ES-I3 (cell line): ENCODE results near the gene NDOR1.
A peak's percentile ranks its signal among the peaks of the same experiment; 100 is the strongest.
"Not testable (repeated sequence)": the region's sequence is repeated elsewhere in the genome, so short reads cannot be mapped to it uniquely, and the experiment has no call there.

Source experiments
- H3K36me3 ChIP-seq: 2 replicates; pipeline ENCODE4 v1.6.1; 2013; ENCODE audit warnings: mild to moderate bottlenecking, low read length, control low read depth, moderate library complexity; ENCODE audit not compliant: insufficient read depth
- H3K4me1 ChIP-seq: 2 replicates; pipeline ENCODE4 v1.6.1; 2013; ENCODE audit warnings: mild to moderate bottlenecking, control low read depth, low read length; ENCODE audit not compliant: insufficient read depth
- H3K9ac ChIP-seq: 2 replicates; pipeline ENCODE4 v1.6.1; 2013; ENCODE audit warnings: low read depth, mild to moderate bottlenecking, low read length, moderate library complexity
- H3K9me3 ChIP-seq: 2 replicates; pipeline ENCODE4 v1.6.1; 2013; ENCODE audit warnings: mild to moderate bottlenecking, low read length, moderate library complexity; ENCODE audit not compliant: control insufficient read depth, insufficient read depth

Gene NDOR1

DNA sequence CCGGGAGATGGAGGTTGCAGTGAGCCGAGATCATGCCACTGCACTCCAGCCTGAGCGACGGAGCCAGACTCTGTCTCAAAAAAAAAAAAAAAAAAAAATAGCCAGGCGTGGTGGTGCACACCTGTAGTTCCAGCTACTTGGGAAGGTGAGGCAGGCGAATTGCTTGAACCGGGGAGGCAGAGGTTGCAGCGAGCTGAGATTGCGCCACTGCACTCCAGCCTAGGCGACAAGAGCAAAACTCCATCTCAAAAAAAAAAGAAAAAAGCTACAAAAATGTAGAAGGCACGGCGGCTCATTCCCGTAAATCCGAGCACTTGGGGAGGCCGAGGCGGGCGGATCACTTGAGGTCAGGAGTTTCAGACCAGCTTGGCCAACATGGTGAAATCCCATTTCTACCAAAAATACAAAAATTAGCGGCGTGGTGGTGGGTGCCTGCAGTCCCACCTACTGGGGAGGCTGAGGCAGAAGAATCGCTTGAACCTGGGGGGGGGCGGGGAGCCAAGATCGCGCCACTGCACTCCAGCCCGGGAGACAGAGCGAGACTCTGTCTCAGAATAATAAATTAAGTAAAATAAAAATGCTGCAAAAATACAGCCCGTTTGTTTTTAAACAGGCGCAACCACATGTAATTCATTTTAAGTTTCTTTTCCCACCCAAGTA lies 34.2 kb downstream of the NDOR1 start:
- peak overlapping the region; percentile 94 for H3K9ac ChIP-seq
- H3K4me1 ChIP-seq: peaks cover 26% of the 10 kb centered on the region; the same call in 1 of the 2 replicates
- peaks cover 12% of the 10 kb centered on the region for H3K36me3 ChIP-seq
- H3K9me3 ChIP-seq: not testable (repeated sequence)

DNA sequence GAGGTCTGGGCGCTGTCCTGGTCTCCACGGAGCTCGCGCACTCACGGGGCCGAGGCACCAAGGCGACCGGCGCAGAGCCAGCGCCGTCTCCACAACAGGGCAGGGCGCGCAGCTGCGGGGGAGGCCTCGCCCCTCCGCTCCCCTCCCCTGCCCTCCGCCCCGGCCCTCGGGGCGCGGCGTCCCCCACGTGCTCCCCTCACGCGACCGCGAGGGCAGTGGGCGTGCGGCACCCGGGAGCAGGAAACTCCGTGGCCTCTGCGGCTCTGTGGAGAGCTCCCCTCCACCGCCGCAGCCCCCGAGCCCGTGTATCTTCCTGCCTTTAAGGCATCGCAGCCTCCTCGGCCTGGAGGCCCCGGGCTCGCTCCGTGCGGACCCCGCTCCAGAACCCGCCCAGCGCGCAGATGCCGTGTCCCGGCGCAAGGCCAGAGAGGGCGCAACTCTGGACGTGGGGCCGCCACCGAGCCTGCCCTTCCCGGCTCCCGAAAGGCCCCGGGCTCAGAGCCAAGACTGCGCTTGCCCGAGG lies 34.9 kb downstream of the NDOR1 start:
- Histone ChIP-seq H3K9ac (peak overlapping the region; percentile 94), H3K4me1 (peaks cover 30% of the 10 kb centered on the region; the same call in 1 of the 2 replicates), H3K9me3 (no peaks in the 10 kb centered on the region), H3K36me3 (peaks cover 12% of the 10 kb centered on the region)

DNA sequence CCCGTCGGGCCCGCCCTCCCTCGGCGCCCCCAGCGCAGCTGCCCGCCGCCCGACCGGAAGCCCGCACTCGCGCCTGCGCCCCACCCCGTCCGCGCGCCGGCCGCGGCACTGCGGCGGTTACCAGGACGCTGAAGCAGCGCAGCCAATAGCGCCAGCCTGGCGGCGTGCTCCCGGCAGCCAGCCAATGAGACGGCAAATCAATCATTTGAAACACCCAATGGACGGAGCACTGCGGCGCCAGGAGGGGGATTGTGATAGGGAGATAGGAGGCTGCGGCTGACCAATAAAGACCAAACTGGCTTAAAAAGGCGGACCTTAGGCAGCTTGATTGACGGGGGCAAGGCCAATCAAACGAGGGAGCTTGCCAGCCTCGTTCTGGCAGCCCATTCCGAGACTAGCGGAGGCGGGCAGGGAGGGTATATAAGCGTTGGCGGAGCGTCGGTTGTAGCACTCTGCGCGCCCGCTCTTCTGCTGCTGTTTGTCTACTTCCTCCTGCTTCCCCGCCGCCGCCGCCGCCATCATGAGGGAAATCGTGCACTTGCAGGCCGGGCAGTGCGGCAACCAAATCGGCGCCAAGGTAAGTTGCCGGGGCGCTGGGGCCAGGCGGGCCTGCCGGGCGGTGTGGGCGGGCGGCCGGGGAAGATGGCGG lies 35.5 kb downstream of the NDOR1 start, which contains the start of gene TUBB4B:
TUBB4B (plus strand) TSS at position 447 of the 649 bp plus-strand sequence; CDS start at position 521, 74 bp downstream.
- peaks cover 29% of the 10 kb centered on the region; the same call in 1 of the 2 replicates for H3K4me1 ChIP-seq
- peaks cover 12% of the 10 kb centered on the region for H3K36me3 ChIP-seq
- H3K9ac ChIP-seq: peak within 1 kb of the TSS; percentile 94
- no peaks in the 10 kb centered on the region for H3K9me3 ChIP-seq

DNA sequence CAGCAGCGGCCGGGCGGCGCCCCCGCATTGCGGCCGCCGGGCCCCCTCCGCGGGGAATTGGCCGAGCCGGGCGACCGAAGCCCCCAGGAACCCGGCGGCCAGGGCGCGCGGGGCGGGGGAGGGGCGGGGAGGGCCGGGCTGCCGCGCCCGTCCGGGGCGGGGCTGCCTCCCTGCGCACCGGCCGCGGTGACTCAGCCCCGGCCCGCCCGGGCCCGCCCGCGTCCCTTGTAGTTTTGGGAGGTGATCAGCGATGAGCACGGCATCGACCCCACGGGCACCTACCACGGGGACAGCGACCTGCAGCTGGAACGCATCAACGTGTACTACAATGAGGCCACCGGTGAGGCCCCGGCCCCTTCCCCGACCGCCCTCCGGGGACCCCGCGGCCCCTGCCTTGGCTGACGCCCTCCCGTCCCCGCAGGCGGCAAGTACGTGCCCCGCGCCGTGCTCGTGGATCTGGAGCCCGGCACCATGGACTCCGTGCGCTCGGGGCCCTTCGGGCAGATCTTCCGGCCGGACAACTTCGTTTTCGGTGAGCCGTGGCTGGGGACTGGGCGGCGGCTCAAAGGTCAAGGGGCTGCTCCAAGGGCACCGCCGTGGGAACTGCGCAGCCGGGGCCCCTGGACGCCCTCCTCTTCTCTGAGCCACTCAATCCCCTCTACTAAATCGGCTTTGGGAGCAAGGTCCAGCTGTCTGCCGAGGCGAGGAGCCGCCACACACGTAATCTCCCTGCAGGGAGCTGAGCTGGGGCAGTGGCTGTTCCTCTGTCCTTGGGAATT lies 36.2 kb downstream of the NDOR1 start:
- H3K9me3 ChIP-seq: no peaks in the 10 kb centered on the region
- H3K4me1 ChIP-seq: peaks cover 24% of the 10 kb centered on the region; the same call in 1 of the 2 replicates
- peak overlapping the region; percentile 70 for H3K9ac ChIP-seq
- peaks cover 12% of the 10 kb centered on the region for H3K36me3 ChIP-seq

DNA sequence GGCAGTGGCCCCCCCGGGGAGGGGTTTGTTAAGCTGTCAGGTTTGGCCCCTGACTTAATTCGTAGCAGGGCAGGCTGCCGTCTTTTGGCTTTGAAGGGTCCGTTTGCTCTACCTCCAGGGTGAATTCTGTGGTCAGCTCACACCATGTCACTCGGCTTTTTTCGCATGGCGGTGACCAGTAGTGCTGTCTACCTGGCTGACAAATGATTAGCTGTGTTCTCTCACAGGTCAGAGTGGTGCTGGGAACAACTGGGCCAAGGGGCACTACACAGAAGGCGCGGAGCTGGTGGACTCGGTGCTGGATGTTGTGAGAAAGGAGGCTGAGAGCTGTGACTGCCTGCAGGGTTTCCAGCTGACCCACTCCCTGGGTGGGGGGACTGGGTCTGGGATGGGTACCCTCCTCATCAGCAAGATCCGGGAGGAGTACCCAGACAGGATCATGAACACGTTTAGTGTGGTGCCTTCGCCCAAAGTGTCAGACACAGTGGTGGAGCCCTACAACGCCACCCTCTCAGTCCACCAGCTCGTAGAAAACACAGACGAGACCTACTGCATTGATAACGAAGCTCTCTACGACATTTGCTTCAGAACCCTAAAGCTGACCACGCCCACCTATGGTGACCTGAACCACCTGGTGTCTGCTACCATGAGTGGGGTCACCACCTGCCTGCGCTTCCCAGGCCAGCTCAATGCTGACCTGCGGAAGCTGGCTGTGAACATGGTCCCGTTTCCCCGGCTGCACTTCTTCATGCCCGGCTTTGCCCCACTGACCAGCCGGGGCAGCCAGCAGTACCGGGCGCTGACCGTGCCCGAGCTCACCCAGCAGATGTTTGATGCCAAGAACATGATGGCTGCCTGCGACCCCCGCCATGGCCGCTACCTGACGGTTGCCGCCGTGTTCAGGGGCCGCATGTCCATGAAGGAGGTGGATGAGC lies 37.0 kb downstream of the NDOR1 start:
- peaks cover 18% of the 10 kb centered on the region; the same call in 1 of the 2 replicates for H3K4me1 ChIP-seq
- H3K9ac ChIP-seq: peak overlapping the region; percentile 70; the same call in 1 of the 2 replicates
- H3K36me3 ChIP-seq: peaks cover 12% of the 10 kb centered on the region
- no peaks in the 10 kb centered on the region for H3K9me3 ChIP-seq

DNA sequence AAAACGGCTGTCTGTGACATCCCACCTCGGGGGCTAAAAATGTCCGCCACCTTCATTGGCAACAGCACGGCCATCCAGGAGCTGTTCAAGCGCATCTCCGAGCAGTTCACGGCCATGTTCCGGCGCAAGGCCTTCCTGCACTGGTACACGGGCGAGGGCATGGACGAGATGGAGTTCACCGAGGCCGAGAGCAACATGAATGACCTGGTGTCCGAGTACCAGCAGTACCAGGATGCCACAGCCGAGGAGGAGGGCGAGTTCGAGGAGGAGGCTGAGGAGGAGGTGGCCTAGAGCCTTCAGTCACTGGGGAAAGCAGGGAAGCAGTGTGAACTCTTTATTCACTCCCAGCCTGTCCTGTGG lies 37.7 kb downstream of the NDOR1 start:
- H3K36me3 ChIP-seq: peaks cover 12% of the 10 kb centered on the region
- peaks cover 18% of the 10 kb centered on the region; the same call in 1 of the 2 replicates for H3K4me1 ChIP-seq
- H3K9me3 ChIP-seq, H3K9ac ChIP-seq: not testable (repeated sequence)

DNA sequence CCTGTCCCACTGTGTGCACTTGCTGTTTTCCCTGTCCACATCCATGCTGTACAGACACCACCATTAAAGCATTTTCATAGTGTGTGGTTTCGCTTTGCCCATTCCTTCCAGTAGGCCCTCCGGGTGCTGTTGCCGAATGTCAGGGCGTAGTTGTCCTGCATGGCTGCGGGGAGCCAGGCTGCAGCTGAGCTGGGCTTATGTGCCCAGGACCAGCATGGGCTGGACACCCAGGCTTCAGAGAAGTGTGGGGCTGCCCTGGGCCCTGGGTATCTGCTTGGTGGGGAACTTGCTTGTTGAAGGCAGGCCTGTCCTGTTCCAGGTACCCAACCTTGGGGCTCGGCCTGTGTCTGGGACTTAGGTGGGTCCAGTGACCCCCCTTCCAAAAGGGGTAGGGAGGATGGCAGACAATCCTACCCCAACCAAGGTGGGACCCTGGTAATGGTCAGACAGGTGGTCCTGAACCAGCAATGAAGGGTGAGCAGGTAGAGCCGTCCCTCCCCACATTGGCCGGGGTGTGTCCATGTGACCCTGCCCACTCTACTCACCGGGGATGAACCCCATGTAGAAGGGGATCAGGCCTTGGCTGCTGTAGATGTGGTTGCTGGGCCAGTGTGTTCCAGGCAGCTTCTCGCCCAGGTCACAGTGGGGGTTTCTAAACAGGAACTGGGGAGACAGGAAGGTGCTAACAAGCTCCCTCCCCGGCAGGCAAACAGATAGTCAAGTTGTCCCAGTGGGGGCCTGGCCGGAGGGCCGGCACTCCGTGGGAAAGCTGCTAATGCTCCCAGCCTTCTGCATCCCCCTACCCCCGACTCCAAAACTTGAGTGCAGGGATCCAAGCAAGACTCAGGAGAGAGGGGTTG lies 38.4 kb downstream of the NDOR1 start:
- peaks cover 12% of the 10 kb centered on the region for H3K36me3 ChIP-seq
- H3K9ac ChIP-seq: no peak overlapping the region
- peaks cover 18% of the 10 kb centered on the region; the same call in 1 of the 2 replicates for H3K4me1 ChIP-seq
- H3K9me3 ChIP-seq: no peaks in the 10 kb centered on the region

DNA sequence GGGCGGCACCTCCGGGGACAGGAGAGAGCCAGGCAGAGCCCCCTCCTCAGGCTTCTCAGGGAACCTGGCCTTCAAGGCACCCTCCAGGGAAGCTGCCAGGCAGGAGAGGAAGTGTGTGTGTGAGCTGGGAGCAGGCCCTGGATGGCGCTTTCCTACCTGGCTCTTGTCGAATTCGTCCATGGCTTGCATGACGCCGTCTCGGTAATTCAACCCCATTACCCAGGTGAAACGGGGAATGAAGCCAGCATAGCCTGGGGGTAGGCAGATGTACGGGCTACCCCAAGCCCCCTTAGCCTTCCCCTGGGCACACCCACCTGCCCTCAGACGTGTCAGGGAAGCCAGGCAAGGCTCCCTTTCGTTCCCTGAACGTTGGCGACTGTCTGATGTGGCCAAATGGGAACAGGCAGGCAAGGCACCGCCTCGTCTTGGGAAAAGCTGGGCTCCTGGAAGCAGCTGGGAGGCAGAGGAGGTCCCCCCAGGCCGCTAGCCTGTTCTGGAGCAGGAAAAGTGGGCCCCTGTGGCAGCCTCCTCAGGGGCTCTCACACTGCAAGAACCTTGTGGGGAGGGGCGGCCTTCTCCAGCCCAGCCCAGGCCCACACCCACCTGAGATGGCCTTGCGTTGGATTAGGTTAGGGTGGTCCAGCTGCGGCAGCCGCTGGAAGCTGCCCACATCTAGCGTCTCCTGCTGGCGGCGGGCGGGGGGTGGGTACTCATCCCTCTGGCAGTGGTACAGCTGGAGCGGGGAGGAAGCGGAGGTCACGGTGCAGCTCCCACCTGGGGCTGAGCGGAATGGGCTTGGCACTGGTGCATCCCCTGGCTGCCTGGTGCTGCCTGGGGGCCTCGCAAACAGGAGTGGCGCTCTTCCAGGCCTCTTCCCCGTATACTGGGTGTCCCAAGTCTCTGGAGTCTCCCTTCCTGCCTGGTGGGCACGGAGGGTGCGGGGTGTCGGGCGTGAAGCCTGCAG lies 39.3 kb downstream of the NDOR1 start:
- peaks cover 12% of the 10 kb centered on the region for H3K36me3 ChIP-seq
- H3K4me1 ChIP-seq: peaks cover 18% of the 10 kb centered on the region; the same call in 1 of the 2 replicates
- H3K9me3 ChIP-seq: no peaks in the 10 kb centered on the region
- H3K9ac ChIP-seq: no peak overlapping the region

DNA sequence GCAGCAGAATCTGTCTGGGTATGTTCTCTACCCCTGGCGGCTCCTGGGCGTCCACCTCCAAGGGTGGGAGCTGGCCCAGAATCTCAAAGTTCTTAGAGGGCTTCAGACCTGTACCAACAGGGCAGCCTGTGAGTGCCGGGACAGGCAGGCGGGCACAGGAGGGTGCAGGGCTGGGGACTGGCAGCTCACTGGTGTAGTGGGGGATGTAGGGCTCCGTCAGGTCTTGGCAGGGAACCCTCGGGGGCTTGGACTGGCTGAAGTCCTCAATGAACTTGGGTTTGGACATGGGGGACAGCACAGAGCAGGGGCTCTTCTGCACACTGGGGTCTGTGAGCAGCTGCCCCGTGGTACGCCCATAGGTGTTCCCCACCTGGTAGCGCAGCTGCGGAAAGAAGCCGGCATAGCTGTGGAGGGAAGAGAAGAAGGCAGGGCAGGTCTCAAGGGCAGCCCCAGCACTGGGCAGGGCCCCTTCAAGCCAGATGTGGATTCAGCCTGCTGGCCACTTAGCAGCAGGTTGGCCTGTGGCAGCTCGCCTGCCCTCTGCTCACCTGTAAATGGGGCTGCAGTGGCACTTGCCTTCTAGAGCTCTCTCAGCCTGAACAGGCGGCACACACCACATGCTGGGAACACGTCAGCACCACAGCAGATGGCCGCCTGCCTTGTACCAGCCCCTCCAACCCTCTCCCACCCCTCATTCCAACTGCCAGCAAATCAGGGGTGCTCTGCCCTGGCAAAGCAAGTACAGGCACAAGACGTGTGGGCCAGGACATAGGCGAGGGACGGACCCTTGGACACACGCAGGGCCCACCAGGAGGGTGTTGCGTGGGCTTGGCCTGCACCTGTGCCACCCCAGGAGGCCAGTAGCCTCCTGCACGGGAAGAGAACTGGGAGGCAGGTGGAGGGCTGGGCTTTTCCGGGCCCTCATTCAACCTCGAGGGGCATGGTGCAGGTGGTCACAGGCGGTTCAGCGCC lies 40.2 kb downstream of the NDOR1 start:
- H3K9ac ChIP-seq: no peak overlapping the region
- H3K4me1 ChIP-seq: peaks cover 22% of the 10 kb centered on the region; the same call in 1 of the 2 replicates
- H3K9me3 ChIP-seq: no peaks in the 10 kb centered on the region
- H3K36me3 ChIP-seq: peaks cover 12% of the 10 kb centered on the region

DNA sequence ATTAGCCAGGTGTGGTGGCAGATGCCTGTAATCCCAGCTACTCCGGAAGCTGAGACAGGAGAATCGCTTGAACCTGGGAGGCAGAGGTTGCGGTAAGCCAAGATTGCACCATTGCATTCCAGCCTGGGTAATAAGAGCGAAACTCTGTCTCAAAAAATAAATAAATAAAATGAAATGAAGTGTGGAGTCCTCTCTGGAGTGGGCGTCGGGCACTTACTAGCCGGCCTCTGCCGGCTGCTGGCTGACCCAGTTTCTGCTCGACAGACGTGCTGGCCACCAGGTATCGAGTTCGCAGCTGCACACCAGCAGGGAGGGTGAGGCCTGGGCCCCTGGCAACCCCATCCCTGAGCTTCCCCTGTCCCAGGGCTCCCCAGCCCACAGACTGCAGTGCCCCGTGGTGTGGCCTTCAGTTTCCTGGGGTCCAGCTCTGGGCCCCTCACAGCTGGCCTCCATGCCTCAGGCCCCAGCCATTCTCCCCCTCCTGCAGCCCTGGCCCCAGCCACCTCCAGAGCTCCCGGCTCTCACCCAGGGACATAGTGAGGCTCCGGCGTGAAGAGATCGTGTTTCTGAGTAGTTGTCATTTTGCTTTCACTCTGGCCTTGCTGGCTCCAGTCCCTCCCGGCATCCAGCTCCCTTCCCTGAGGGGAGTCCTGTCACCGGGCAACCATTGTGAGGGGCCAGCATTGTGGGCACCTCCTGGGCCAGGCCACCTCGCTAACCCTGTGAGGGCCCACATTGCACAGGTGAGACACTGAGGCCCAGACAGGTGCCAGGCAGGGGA lies 41.8 kb downstream of the NDOR1 start:
- H3K9ac ChIP-seq: no peak overlapping the region

DNA sequence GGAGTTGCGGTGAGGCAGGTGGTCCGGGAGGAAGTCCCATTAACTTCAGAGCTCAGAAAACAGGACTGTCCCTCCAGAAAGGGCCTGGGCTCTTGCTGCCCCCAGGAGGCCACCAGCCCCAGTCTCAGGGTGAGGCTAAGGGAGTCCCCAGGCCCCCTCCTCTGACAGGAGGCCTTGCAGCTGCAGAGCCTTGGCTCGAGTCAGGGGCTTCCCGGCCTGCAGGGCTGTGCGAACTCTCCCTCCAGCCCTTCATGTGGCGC lies 42.3 kb downstream of the NDOR1 start:
- H3K9me3 ChIP-seq: no peaks in the 10 kb centered on the region
- peaks cover 5% of the 10 kb centered on the region; the same call in 1 of the 2 replicates for H3K36me3 ChIP-seq
- H3K9ac ChIP-seq: no peak overlapping the region
- H3K4me1 ChIP-seq: peaks cover 22% of the 10 kb centered on the region; the same call in 1 of the 2 replicates

More for the DNA sequence above, 41.8 kb downstream of the NDOR1 start:
- Histone ChIP-seq H3K9me3 (no peaks in the 10 kb centered on the region), H3K4me1 (peaks cover 25% of the 10 kb centered on the region; the same call in 1 of the 2 replicates), H3K36me3 (peaks cover 11% of the 10 kb centered on the region)
